Astrocyte (in vitro differentiated cells and primary cell): ENCODE data around the gene CD7.

Experiments used
- CTCF ChIP-seq: IDR thresholded peaks from 2 replicates; pipeline ENCODE4 v1.5.1; 2011; ENCODE audit warnings: low read depth, mild to moderate bottlenecking, inconsistent platforms, low read length, moderate library complexity; ENCODE audit not compliant: insufficient read depth
- EZH2 ChIP-seq: IDR thresholded peaks from 2 replicates; pipeline ENCODE4 v1.6.1; 2012; ENCODE audit warnings: mild to moderate bottlenecking, low read length, inconsistent platforms; ENCODE audit not compliant: insufficient read depth

- no peak for TF ChIP-seq CTCF
- no peak for TF ChIP-seq EZH2
Measured at GRCh38 chr17:82278308-82278707, 39.1 kb downstream of the CD7 start.
